Sigmoid colon (tissue), 7 donors: Measurements from ENCODE around the gene ZIC5. TPM values are rescaled to one million over a fixed set of nuclear protein-coding genes. Genes with fewer than 3 reads are reported as not detected.
A peak's percentile ranks its signal among the peaks of the same experiment; 100 is the strongest.

Experiments used
- DNase-seq: peaks from one replicate; pipeline ENCODE4 v3.0.0-alpha.2; 2019
- H3K27ac ChIP-seq, 4 donors: fragments of 200-600 bp; sonication (generic); one replicate each; pipeline ENCODE4 v1.5.1; 2016 to 2019; ENCODE audit warnings: mild to moderate bottlenecking in 1 of 4
- H3K27me3 ChIP-seq, 3 donors: fragments of 200-600 bp; sonication (generic); one replicate each; pipeline ENCODE4 v1.5.1; 2019; ENCODE audit warnings: mild to moderate bottlenecking in 1 of 3
- H3K36me3 ChIP-seq, 4 donors: fragments of 200-600 bp; sonication (generic); one replicate each; pipeline ENCODE4 v1.5.1; 2016 to 2019
- H3K4me1 ChIP-seq, 4 donors: fragments of 200-600 bp; sonication (generic); one replicate each; pipeline ENCODE4 v1.5.1; 2017 to 2019
- H3K4me3 ChIP-seq, 4 donors: fragments of 200-600 bp; sonication (generic); one replicate each; pipeline ENCODE4 v1.5.1; 2017 to 2019; ENCODE audit warnings: mild to moderate bottlenecking in 2 of 4, moderate library complexity in 1 of 4
- H3K9me3 ChIP-seq, 4 donors: fragments of 200-600 bp in 3 of 4; sonication (generic) in 3 of 4; one replicate each; pipeline versions ENCODE4 v1.5.1 to v1.6.1; 2013 to 2019
- EP300 ChIP-seq, 4 donors: sonication (generic); formaldehyde crosslinking; IDR thresholded peaks; one replicate each; pipeline ENCODE4 v1.6.1; 2017; ENCODE audit warnings: antibody characterized with exemption in 4 of 4
- POLR2A ChIP-seq, 2 donors: fragments of 450-650 bp; IDR thresholded peaks; one replicate each; pipeline ENCODE4 v1.6.1; 2016; ENCODE audit warnings: antibody characterized with exemption in 2 of 2, mild to moderate bottlenecking in 2 of 2, moderate library complexity in 2 of 2
- POLR2AphosphoS5 ChIP-seq, 4 donors: sonication (generic); formaldehyde crosslinking; IDR thresholded peaks; one replicate each; pipeline ENCODE4 v1.6.1; 2017; ENCODE audit warnings: antibody characterized with exemption in 4 of 4
- whole genome bisulfite sequencing, 2 donors: extraction: QIAGEN DNeasy Blood & Tissue Kit; methylation state at CpG; one replicate each; pipeline ENCODE4 v1.1.7; 2013; 5-methylcytosine and 5-hydroxymethylcytosine counted together
- intact Hi-C: fragments of 100-400 bp; cut with DNase I; formaldehyde crosslinking; loops from one replicate; pipeline ENCODE4 v1.15.1; 2023
- polyA plus RNA-seq, 3 donors: library from polyadenylated mRNA; stranded (reverse); fragments of 200-250 nt; gene quantifications; one replicate each; pipeline ENCODE4 v1.2.3, GENCODE V29; 2013
- total RNA-seq, 4 donors: library from RNA; depleted of rRNA; stranded (reverse); fragments of >200 nt; gene quantifications; one replicate each; pipeline ENCODE4 v1.1.0, GENCODE V29; 2016
- TF ChIP-seq, protein P1 (sequence below), 4 experiments: fragments of 450-650 bp in 3 of 4; fragments of 200-600 bp in 1 of 4; IDR thresholded peaks; one replicate each; pipeline ENCODE4 v1.5.1; 2016 to 2019; ENCODE audit warnings: antibody characterized with exemption in 4 of 4, mild to moderate bottlenecking in 3 of 4, moderate library complexity in 2 of 4
- donor health status: healthy with polysubstance abuse.
- donor health status: Bipolar disorder and iron deficiency.
- donor health status: healthy.

ZIC5 gene
- total and polyA plus RNA-seq, 7 donors, result not detected

DNA sequence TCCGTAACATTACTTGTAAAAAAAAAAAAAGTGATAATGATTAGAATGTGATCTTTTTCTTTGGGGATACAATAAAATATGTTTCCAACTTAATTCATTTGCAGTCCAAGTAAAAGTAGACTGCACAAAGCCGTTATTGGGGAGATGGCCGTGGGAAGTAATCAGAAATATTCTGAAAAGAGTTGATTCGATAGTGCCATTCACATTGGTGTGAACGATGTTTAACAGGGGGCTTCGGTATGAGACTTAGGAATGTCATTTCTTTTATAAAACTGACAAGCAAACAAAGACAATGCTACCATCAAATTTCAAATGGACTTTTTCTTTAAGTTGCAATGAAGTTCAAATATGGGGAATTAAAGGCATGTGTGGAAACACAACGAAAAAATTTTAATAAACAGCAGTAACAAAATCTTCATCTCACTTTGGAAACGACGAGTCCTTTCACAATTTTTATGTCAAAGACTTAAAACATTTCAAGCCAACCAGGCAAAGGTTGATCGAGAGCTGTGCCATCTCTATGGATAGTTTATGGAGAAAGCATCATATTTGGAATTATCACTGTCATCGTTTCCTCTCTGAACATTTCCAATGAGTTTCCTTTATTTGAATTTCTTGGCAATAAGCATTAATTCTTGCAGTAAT lies 1.7 kb upstream of the ZIC5 start:
- Histone ChIP-seq H3K4me1 (peaks cover 0 to 38% (median 32%) of the 10 kb centered on the region in 4 donors), H3K27ac (no peak overlapping the region), H3K27me3 (peaks cover 84 to 99% (median 97%) of the 10 kb centered on the region in 3 donors), H3K4me3 (no peak overlapping the region), H3K36me3 (no peaks in the 10 kb centered on the region), H3K9me3 (peaks cover 0 to 2% (median 0%) of the 10 kb centered on the region in 4 donors)
- 13 to 14% methylated on average over 11 of the region's 11 CpGs for WGBS, 2 donors
- intact Hi-C loops, result no loop called here
- peak in 2 of 4 donors; percentile 54 to 67 for TF ChIP-seq POLR2AphosphoS5 (IDR thresholded peaks at IDR 0.05)
- TF ChIP-seq, protein P1, sequence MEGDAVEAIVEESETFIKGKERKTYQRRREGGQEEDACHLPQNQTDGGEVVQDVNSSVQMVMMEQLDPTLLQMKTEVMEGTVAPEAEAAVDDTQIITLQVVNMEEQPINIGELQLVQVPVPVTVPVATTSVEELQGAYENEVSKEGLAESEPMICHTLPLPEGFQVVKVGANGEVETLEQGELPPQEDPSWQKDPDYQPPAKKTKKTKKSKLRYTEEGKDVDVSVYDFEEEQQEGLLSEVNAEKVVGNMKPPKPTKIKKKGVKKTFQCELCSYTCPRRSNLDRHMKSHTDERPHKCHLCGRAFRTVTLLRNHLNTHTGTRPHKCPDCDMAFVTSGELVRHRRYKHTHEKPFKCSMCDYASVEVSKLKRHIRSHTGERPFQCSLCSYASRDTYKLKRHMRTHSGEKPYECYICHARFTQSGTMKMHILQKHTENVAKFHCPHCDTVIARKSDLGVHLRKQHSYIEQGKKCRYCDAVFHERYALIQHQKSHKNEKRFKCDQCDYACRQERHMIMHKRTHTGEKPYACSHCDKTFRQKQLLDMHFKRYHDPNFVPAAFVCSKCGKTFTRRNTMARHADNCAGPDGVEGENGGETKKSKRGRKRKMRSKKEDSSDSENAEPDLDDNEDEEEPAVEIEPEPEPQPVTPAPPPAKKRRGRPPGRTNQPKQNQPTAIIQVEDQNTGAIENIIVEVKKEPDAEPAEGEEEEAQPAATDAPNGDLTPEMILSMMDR (IDR thresholded peaks at IDR 0.05), result no peak
- DNase-seq, result no peak

DNA sequence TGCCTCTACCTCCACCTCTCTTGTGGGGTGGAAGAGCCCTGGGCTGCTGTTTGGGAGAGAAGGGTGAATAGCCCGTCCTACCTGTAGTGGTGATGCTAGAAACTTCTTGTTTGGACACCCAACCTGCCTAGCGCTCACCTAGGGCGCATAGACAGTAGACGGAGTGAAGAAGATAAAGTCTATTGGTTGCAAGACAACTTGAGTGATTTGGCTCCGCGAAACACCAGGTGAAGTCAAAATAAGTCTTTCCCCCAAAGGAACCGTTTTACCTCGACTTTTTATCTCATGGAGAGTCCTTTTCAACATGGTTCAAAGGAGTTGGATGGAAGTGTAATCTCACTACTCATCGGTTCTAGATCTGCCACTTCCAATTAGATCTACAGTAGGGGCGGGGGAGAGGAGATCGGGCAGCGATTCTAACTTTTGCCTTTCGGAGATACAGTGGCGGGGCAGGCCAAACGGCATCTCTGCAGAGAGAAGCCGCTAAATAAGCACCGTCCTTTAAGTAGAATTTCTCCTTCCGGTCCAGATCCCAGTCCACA lies 694 bp upstream of the ZIC5 start:
- TF ChIP-seq, protein P1 (IDR thresholded peaks at IDR 0.05), result no peak
- TF ChIP-seq POLR2A (IDR thresholded peaks at IDR 0.05) (no peak), EP300 (IDR thresholded peaks at IDR 0.05) (no peak), POLR2AphosphoS5 (IDR thresholded peaks at IDR 0.05) (no peak)
- intact Hi-C loops, result no loop called here
- DNase-seq, result no peak
- WGBS, 2 donors, result 10 to 11% methylated on average over 18 of the region's 18 CpGs
- peaks cover 88 to 99% (median 97%) of the 10 kb centered on the region in 3 donors for H3K27me3 ChIP-seq
- H3K4me1 ChIP-seq, result peaks cover 0 to 43% (median 38%) of the 10 kb centered on the region in 4 donors
- H3K36me3 ChIP-seq, result no peaks in the 10 kb centered on the region
- H3K27ac ChIP-seq, result no peak overlapping the region
- no peak overlapping the region for H3K4me3 ChIP-seq
- H3K9me3 ChIP-seq, result peaks cover 0 to 2% (median 0%) of the 10 kb centered on the region in 4 donors

DNA sequence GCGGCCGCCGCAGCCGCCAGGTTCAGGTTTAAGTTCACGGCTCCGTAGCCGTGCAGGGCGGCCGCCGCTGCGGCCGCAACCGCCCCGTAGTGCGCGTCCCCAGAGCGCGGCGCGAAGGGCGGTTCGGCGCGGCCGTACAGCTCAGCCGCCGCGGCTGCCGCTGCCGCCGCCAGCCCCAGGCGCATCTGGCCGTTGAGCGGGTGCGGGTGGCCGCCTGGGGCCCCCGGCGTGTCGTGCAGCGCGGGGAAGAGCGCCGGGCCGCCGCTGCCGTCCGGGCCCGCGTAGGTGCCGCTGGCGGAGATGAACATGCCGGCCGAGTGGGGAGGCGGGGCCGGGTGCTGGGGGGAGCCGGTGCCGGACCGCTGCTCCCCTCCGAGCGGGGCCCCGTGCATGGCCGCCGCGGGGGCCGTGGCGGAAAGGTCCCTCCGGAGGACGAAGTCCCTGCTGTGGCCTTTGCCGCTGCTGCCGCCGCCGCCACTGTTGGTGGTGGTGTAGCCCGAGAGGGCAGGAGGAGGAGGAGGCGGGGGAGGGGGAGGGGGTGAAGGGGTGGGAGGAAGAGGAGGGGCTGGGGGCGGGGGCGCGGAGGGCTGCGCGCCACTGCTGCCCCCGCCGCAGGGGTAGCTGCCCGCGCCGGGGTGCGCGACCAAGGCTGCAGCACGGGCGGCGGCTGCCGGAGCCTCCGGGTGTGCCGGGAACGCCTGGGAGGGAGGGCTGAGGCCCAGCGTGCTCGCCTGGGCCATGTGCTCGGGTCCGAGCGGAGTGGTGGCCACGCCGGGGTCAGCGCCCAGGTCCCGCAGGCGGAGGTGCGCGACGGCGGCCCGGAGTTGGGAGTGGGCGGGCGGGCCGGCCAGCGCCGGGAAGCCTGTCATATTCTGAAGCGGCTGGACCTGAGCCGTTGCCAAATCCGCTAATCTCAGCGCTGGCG lies 654 bp downstream of the ZIC5 start:
- intact Hi-C loops, result no loop called here
- no peak for TF ChIP-seq POLR2AphosphoS5 (IDR thresholded peaks at IDR 0.05)
- TF ChIP-seq, protein P1 (IDR thresholded peaks at IDR 0.05), result no peak
- TF ChIP-seq EP300 (IDR thresholded peaks at IDR 0.05), result no peak
- TF ChIP-seq POLR2A (IDR thresholded peaks at IDR 0.05), result no peak
- Histone ChIP-seq H3K9me3 (peaks cover 0 to 2% (median 0%) of the 10 kb centered on the region in 4 donors), H3K4me3 (peak overlapping the region in 3 of 4 donors; percentile 15 to 25 (median 22)), H3K4me1 (peaks cover 0 to 43% (median 38%) of the 10 kb centered on the region in 4 donors), H3K36me3 (no peaks in the 10 kb centered on the region), H3K27me3 (peaks cover 83 to 99% (median 97%) of the 10 kb centered on the region in 3 donors), H3K27ac (no peak overlapping the region)
- DNase-seq, result no peak
- 1 to 2% methylated on average over 117 to 118 of the region's 118 CpGs for WGBS, 2 donors

DNA sequence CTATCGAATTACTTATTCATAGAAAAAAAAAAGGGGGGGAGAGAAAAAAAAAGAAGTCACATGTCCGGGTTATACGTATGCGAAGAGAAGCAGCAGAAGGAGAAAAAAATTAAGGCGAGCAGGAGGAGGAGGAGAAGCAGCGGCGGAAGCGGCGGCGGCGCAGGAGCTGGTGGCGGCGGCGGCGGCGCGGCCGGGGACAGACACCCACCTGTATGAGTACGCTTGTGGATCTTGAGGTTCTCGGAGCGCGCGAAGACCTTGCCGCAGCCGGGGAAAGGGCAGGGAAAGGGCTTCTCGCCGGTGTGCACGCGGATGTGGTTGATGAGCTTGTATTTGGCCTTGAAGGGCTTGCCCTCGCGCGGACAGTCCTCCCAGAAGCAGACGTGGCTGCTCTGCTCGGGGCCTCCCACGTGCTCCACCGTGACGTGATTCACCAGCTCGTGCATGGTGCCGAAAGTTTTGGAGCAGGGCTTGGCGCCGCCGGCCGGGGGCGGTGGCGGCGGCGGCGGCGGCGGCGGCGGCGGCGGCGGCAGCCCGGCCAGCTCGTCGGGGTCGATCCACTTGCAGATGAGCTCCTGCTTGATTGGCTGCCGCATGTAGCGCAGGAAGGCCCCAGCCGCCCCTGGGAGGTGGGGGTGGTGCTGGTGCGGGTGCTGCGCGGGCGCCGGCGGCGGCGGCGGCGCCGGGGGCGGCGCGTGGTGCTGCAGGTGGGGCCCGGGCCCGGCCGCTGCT lies 1.5 kb downstream of the ZIC5 start:
- H3K27ac ChIP-seq, result no peak overlapping the region
- TF ChIP-seq EP300 (IDR thresholded peaks at IDR 0.05) (no peak), POLR2A (IDR thresholded peaks at IDR 0.05) (no peak), POLR2AphosphoS5 (IDR thresholded peaks at IDR 0.05) (no peak)
- TF ChIP-seq, protein P1 (IDR thresholded peaks at IDR 0.05), result no peak
- H3K9me3 ChIP-seq, result no peaks in the 10 kb centered on the region
- H3K36me3 ChIP-seq, result no peaks in the 10 kb centered on the region
- peaks cover 81 to 99% (median 97%) of the 10 kb centered on the region in 3 donors for H3K27me3 ChIP-seq
- peaks cover 0 to 43% (median 38%) of the 10 kb centered on the region in 4 donors for H3K4me1 ChIP-seq
- intact Hi-C loops, result loop anchor here (10.0 kb wide), 1 partner anchor 705 kb away; the partner anchor contains the start of gene TMTC4
- H3K4me3 ChIP-seq, result peak overlapping the region in 3 of 4 donors; percentile 4 to 25 (median 22)
- 1% methylated on average over 79 of the region's 79 CpGs for WGBS, 2 donors
- DNase-seq, result no peak
